CD4-positive, alpha-beta T cell treated with Interleukin-4 for 4 hours (primary cell): ENCODE measurements around the gene FCHSD2.
A peak's percentile ranks its signal among the peaks of the same experiment; 100 is the strongest.

ENCODE experiments used
- DNase-seq: peaks from one replicate; pipeline ENCODE4 v3.0.0-alpha.2; 2020

FCHSD2 gene

GRCh38 chr11:73142128-73142377 lies at the start of gene FCHSD2:
TSS of gene FCHSD2 (minus strand) at chr11:73142318. CDS start at chr11:73141877, 441 bp downstream.
- DNase-seq = no peak

GRCh38 chr11:73191151-73191550 lies 49.0 kb upstream of the FCHSD2 start:
- DNase-seq = no peak

- DNase-seq = no peak
Observed at GRCh38 chr11:73190557-73190885, 48.4 kb upstream of the FCHSD2 start.

- no peak for DNase-seq
Observed at GRCh38 chr11:73189723-73190556, 47.8 kb upstream of the FCHSD2 start.

GRCh38 chr11:73189315-73189714 lies 47.2 kb upstream of the FCHSD2 start:
- DNase-seq = peak; percentile 15

GRCh38 chr11:73188301-73188700 lies 46.2 kb upstream of the FCHSD2 start:
- no peak for DNase-seq

- no peak for DNase-seq
Observed at GRCh38 chr11:73187854-73188253, 45.7 kb upstream of the FCHSD2 start.

- DNase-seq = no peak
Observed at GRCh38 chr11:73186886-73187285, 44.8 kb upstream of the FCHSD2 start.

GRCh38 chr11:73186294-73186850 lies 44.3 kb upstream of the FCHSD2 start:
- no peak for DNase-seq

GRCh38 chr11:73185680-73186293 lies 43.7 kb upstream of the FCHSD2 start:
- no peak for DNase-seq

- peak; percentile 30 for DNase-seq
Observed at GRCh38 chr11:73184953-73185671, 43.0 kb upstream of the FCHSD2 start.

GRCh38 chr11:73182824-73183321 lies 40.8 kb upstream of the FCHSD2 start:
- no peak for DNase-seq

GRCh38 chr11:73178681-73179080 lies 36.6 kb upstream of the FCHSD2 start:
- no peak for DNase-seq

GRCh38 chr11:73177778-73178539 lies 35.8 kb upstream of the FCHSD2 start:
- DNase-seq = peak; percentile 68

- DNase-seq = no peak
Observed at GRCh38 chr11:73177380-73177777, 35.3 kb upstream of the FCHSD2 start.

GRCh38 chr11:73176874-73177155 lies 34.7 kb upstream of the FCHSD2 start:
- no peak for DNase-seq

GRCh38 chr11:73176145-73176873 lies 34.2 kb upstream of the FCHSD2 start:
- DNase-seq = no peak

GRCh38 chr11:73175551-73176144 lies 33.5 kb upstream of the FCHSD2 start:
- DNase-seq = no peak

- DNase-seq = no peak
Observed at GRCh38 chr11:73174495-73174791, 32.3 kb upstream of the FCHSD2 start.

GRCh38 chr11:73173755-73174494 lies 31.8 kb upstream of the FCHSD2 start:
- DNase-seq = no peak

GRCh38 chr11:73172992-73173656 lies 31.0 kb upstream of the FCHSD2 start:
- no peak for DNase-seq
